Measurements from ENCODE around the gene LDLRAD3.

The LDLRAD3 gene

DNA sequence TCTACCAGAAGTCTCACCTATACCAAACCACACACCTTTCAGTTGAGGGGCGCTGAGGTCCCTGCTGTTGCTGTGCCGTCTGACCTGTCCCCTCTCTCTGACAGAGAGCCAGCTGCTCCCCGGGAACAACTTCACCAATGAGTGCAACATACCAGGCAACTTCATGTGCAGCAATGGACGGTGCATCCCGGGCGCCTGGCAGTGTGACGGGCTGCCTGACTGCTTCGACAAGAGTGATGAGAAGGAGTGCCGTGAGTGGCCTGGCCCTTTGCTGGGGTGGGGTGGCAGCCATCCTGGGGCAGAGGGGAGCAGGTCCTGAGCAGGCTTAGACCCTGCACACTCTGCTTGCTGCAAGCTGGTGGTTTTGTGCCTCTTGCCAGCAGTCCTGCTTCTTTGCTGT, 92.1 kb downstream of the LDLRAD3 start:
- CTCF ChIA-PET, result interaction anchor here (0.6 kb wide), 1 partner anchor 62 kb away, joined by 3 read pairs; no protein-coding TSS in a partner anchor

GRCh38 chr11:36037031-36037430, 93.2 kb downstream of the LDLRAD3 start:
- ChIA-PET POLR2A (no interaction called here), CTCF (no interaction called here)
- DNase-seq (ENCODE audit: extremely low spot score), result no peak
- TF ChIP-seq FOXK2 (IDR thresholded peaks at IDR 0.05), result no peak
- no peak for TF ChIP-seq CTBP1 (IDR thresholded peaks at IDR 0.05; ENCODE audit: borderline replicate concordance)
- TF ChIP-seq BHLHE40 (IDR thresholded peaks at IDR 0.05; ENCODE audit: borderline replicate concordance), result no peak
- no peak for TF ChIP-seq LEF1 (IDR thresholded peaks at IDR 0.05; ENCODE audit: borderline replicate concordance)
- TF ChIP-seq ELF4 (IDR thresholded peaks at IDR 0.05), result no peak
- TF ChIP-seq NFRKB (IDR thresholded peaks at IDR 0.05), result no peak
- TF ChIP-seq ZNF384 (IDR thresholded peaks at IDR 0.05), result no peak
- TF ChIP-seq SUZ12 (IDR thresholded peaks at IDR 0.05), result no peak
- TF ChIP-seq, protein P1, sequence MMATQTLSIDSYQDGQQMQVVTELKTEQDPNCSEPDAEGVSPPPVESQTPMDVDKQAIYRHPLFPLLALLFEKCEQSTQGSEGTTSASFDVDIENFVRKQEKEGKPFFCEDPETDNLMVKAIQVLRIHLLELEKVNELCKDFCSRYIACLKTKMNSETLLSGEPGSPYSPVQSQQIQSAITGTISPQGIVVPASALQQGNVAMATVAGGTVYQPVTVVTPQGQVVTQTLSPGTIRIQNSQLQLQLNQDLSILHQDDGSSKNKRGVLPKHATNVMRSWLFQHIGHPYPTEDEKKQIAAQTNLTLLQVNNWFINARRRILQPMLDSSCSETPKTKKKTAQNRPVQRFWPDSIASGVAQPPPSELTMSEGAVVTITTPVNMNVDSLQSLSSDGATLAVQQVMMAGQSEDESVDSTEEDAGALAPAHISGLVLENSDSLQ (IDR thresholded peaks at IDR 0.05), result no peak
- no peak for TF ChIP-seq HDGF (IDR thresholded peaks at IDR 0.05; ENCODE audit: borderline replicate concordance)
- TF ChIP-seq L3MBTL2 (conservative IDR thresholded peaks at IDR 0.05), result no peak
- no peak for TF ChIP-seq FOXM1 (IDR thresholded peaks at IDR 0.05; ENCODE audit: borderline replicate concordance)
- TF ChIP-seq FOXA1 (IDR thresholded peaks at IDR 0.05), result no peak
- TF ChIP-seq SP1 (IDR thresholded peaks at IDR 0.05), result no peak
- no peak for TF ChIP-seq ARNT (IDR thresholded peaks at IDR 0.05)
- no peak for TF ChIP-seq TARDBP (IDR thresholded peaks at IDR 0.05)

More for the DNA sequence above, 92.1 kb downstream of the LDLRAD3 start:
- no peak for TF ChIP-seq CTBP1 (IDR thresholded peaks at IDR 0.05; ENCODE audit: borderline replicate concordance)
- no peak for TF ChIP-seq SUZ12 (IDR thresholded peaks at IDR 0.05)
- TF ChIP-seq SP1 (IDR thresholded peaks at IDR 0.05), result no peak
- TF ChIP-seq L3MBTL2 (conservative IDR thresholded peaks at IDR 0.05), result no peak
- TF ChIP-seq ZNF384 (IDR thresholded peaks at IDR 0.05), result no peak
- TF ChIP-seq FOXK2 (IDR thresholded peaks at IDR 0.05), result no peak
- TF ChIP-seq LEF1 (IDR thresholded peaks at IDR 0.05; ENCODE audit: borderline replicate concordance), result no peak
- TF ChIP-seq NFRKB (IDR thresholded peaks at IDR 0.05), result no peak
- TF ChIP-seq BHLHE40 (IDR thresholded peaks at IDR 0.05; ENCODE audit: borderline replicate concordance), result no peak
- TF ChIP-seq FOXM1 (IDR thresholded peaks at IDR 0.05; ENCODE audit: borderline replicate concordance), result no peak
- TF ChIP-seq FOXA1 (IDR thresholded peaks at IDR 0.05), result no peak
- TF ChIP-seq HDGF (IDR thresholded peaks at IDR 0.05; ENCODE audit: borderline replicate concordance), result no peak
- TF ChIP-seq, protein P1 (IDR thresholded peaks at IDR 0.05), result no peak
- TF ChIP-seq ARNT (IDR thresholded peaks at IDR 0.05), result no peak
- no peak for TF ChIP-seq ELF4 (IDR thresholded peaks at IDR 0.05)
- no peak for TF ChIP-seq TARDBP (IDR thresholded peaks at IDR 0.05)
- POLR2A ChIA-PET, result no interaction called here
- no peak for DNase-seq (ENCODE audit: extremely low spot score)

- ChIA-PET POLR2A (no interaction called here), CTCF (interaction anchor here (1.1 kb wide), 1 partner anchor 216 kb away, joined by 4 read pairs; no protein-coding TSS in a partner anchor)
- DNase-seq (ENCODE audit: extremely low spot score), result no peak
- no peak for TF ChIP-seq TARDBP (IDR thresholded peaks at IDR 0.05)
- no peak for TF ChIP-seq BHLHE40 (IDR thresholded peaks at IDR 0.05; ENCODE audit: borderline replicate concordance)
- no peak for TF ChIP-seq FOXA1 (IDR thresholded peaks at IDR 0.05)
- no peak for TF ChIP-seq FOXM1 (IDR thresholded peaks at IDR 0.05; ENCODE audit: borderline replicate concordance)
- TF ChIP-seq ELF4 (IDR thresholded peaks at IDR 0.05), result no peak
- no peak for TF ChIP-seq L3MBTL2 (conservative IDR thresholded peaks at IDR 0.05)
- no peak for TF ChIP-seq ARNT (IDR thresholded peaks at IDR 0.05)
- TF ChIP-seq NFRKB (IDR thresholded peaks at IDR 0.05), result no peak
- no peak for TF ChIP-seq ZNF384 (IDR thresholded peaks at IDR 0.05)
- TF ChIP-seq, protein P1 (IDR thresholded peaks at IDR 0.05), result no peak
- TF ChIP-seq HDGF (IDR thresholded peaks at IDR 0.05; ENCODE audit: borderline replicate concordance), result no peak
- no peak for TF ChIP-seq SUZ12 (IDR thresholded peaks at IDR 0.05)
- no peak for TF ChIP-seq CTBP1 (IDR thresholded peaks at IDR 0.05; ENCODE audit: borderline replicate concordance)
- no peak for TF ChIP-seq SP1 (IDR thresholded peaks at IDR 0.05)
- no peak for TF ChIP-seq FOXK2 (IDR thresholded peaks at IDR 0.05)
- no peak for TF ChIP-seq LEF1 (IDR thresholded peaks at IDR 0.05; ENCODE audit: borderline replicate concordance)
Observed at GRCh38 chr11:36038541-36038940, 94.7 kb downstream of the LDLRAD3 start.

DNA sequence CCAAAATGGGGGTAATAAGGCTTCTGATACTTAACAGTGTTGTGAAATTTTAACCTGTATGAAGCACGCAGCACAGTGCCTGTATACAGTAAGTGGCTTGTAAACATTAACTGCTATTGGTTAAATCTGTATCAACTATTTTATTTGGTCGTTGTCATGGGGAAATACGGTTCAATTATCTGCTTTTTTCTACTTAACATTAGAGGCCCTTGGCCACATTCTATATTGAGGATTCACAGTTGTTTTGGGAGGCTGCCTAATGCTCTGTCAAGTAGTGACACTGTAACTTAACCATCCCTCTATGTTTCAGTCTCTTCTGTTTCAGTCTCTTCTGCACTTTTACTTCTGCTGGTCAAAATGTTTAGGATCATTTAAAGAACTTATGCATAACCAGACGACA, 95.6 kb downstream of the LDLRAD3 start:
- TF ChIP-seq FOXA1 (IDR thresholded peaks at IDR 0.05) (no peak), BHLHE40 (IDR thresholded peaks at IDR 0.05; ENCODE audit: borderline replicate concordance) (no peak), FOXM1 (IDR thresholded peaks at IDR 0.05; ENCODE audit: borderline replicate concordance) (no peak), LEF1 (IDR thresholded peaks at IDR 0.05; ENCODE audit: borderline replicate concordance) (no peak), TARDBP (IDR thresholded peaks at IDR 0.05) (no peak), FOXK2 (IDR thresholded peaks at IDR 0.05) (no peak), L3MBTL2 (conservative IDR thresholded peaks at IDR 0.05) (no peak), ARNT (IDR thresholded peaks at IDR 0.05) (no peak), SP1 (IDR thresholded peaks at IDR 0.05) (no peak), ELF4 (IDR thresholded peaks at IDR 0.05) (no peak), SUZ12 (IDR thresholded peaks at IDR 0.05) (no peak), ZNF384 (IDR thresholded peaks at IDR 0.05) (no peak)
- TF ChIP-seq, protein P1 (IDR thresholded peaks at IDR 0.05), result no peak
- POLR2A ChIA-PET, result no interaction called here
- DNase-seq (ENCODE audit: extremely low spot score), result no peak
- CTCF ChIA-PET, result no interaction called here

DNA sequence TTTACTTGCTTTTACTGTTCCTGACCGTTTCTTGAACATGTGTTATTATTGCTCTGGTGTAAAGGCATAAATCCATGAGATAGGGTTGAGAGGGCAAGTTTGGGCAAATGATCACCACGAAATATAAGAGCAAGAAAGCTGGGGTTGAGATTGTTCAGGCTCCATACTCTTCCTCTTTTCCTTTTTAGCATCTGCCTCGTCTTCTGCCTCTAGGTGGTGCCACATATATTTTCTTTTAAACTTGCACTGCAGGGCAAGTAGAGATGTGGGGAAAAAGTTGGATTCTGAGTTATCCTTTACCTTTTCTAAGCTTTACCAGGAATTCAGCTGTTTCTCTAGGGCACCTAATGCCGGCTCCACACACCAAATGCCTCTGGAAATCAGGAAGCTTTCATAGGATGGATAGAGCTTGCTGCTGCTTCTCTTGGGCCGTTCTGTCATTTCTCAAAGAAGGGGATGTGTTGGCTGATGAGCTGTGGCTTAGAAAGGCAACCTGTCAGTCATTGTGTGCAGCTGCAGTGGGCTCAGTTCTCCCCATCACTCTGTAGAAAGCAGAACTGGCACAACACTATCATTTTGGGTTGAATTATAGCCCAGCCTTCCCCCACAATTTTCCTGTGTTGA, 98.2 kb downstream of the LDLRAD3 start:
- TF ChIP-seq NFRKB (IDR thresholded peaks at IDR 0.05), result no peak
- TF ChIP-seq TARDBP (IDR thresholded peaks at IDR 0.05), result no peak
- POLR2A ChIA-PET, result no interaction called here
- DNase-seq (ENCODE audit: extremely low spot score), result no peak
- CTCF ChIA-PET, result interaction anchor here (0.5 to 1.6 kb wide), 9 partner anchors 9 to 234 kb away, joined by 3 to 6 read pairs (median 3); no protein-coding TSS in a partner anchor

Measured in HEK293T (cell line).